Spleen (tissue), 7 donors: Measurements from ENCODE around the gene MZF1.

Source experiments
- POLR2A ChIP-seq, 3 donors: fragments of 450-650 bp; IDR thresholded peaks; one replicate each; pipeline ENCODE4 v1.5.1; 2017; ENCODE audit warnings: antibody characterized with exemption in 3 of 3, mild to moderate bottlenecking in 1 of 3
- POLR2AphosphoS5 ChIP-seq, 3 donors: sonication (generic); formaldehyde crosslinking; IDR thresholded peaks; one replicate each; pipeline ENCODE4 v1.5.1; 2017; ENCODE audit warnings: antibody characterized with exemption in 3 of 3
- TF ChIP-seq, protein P1 (sequence below), 11 experiments: fragments of 200-600 bp in 7 of 11; fragments of 450-650 bp in 4 of 11; sonication (generic) in 4 of 11; IDR thresholded peaks in 8 of 11; conservative IDR thresholded peaks in 3 of 11; 1 replicate in 7 of 11; 2 replicates in 4 of 11; pipeline versions ENCODE4 v1.4.0 to v1.8.0; 2016 to 2021; ENCODE audit warnings: antibody characterized with exemption in 11 of 11, inconsistent platforms in 4 of 11, mild to moderate bottlenecking in 1 of 11
- donor health status: DM: no; HTN: no; CAD: no; lungs with moderate emphysema.
- donor health status: DM: no; HTN: no; CAD: no.
- donor health status: DM: no; HTN: no; CAD: no.

DNA sequence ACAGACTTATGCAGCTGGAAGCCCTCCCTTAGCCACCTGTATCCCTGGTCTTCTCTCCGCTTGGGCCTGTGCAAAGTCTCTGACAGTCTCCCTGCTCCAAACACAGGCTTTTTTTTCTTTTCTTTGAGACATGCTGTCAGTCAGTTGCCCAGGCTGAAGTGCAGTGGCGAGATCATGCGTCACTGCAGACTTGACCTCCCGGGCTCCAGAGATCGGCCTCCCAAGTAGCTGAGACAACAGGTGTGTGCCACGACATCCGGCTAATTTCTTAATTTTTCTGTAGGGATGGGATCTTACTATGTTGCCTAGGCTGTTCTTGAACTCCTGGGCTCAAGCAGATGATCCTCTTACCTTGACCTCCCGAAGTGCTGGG is 1.6 kb downstream of the MZF1 start:
- TF ChIP-seq POLR2AphosphoS5 (IDR thresholded peaks at IDR 0.05) (no peak), POLR2A (IDR thresholded peaks at IDR 0.05) (no peak)
- TF ChIP-seq, protein P1, sequence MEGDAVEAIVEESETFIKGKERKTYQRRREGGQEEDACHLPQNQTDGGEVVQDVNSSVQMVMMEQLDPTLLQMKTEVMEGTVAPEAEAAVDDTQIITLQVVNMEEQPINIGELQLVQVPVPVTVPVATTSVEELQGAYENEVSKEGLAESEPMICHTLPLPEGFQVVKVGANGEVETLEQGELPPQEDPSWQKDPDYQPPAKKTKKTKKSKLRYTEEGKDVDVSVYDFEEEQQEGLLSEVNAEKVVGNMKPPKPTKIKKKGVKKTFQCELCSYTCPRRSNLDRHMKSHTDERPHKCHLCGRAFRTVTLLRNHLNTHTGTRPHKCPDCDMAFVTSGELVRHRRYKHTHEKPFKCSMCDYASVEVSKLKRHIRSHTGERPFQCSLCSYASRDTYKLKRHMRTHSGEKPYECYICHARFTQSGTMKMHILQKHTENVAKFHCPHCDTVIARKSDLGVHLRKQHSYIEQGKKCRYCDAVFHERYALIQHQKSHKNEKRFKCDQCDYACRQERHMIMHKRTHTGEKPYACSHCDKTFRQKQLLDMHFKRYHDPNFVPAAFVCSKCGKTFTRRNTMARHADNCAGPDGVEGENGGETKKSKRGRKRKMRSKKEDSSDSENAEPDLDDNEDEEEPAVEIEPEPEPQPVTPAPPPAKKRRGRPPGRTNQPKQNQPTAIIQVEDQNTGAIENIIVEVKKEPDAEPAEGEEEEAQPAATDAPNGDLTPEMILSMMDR (IDR thresholded peaks at IDR 0.05 in 8 of 11, conservative IDR thresholded peaks at IDR 0.05 in 3 of 11): no peak
